Heart left ventricle (tissue), 16 donors: ENCODE data around the gene DTNA. TPM values are rescaled to one million over a fixed set of nuclear protein-coding genes. Genes with fewer than 3 reads are reported as not detected.
A peak's percentile ranks its signal among the peaks of the same experiment; 100 is the strongest.

ENCODE experiments used
- ATAC-seq, 4 donors: fragments of 200-7000 bp; cut with Tn5 transposase; one replicate each; pipeline ENCODE4 v1.9.1; 2020 to 2022; ENCODE audit warnings: moderate library complexity in 4 of 4, mild to moderate bottlenecking in 3 of 4, moderate number of reproducible peaks in 1 of 4
- DNase-seq, 5 donors: peaks; one replicate each; pipeline ENCODE4 v3.0.0-alpha.2; 2020
- H3K27ac ChIP-seq, 12 donors: fragments of 200-600 bp; sonication (generic) in 4 of 12; one replicate each; pipeline versions ENCODE4 v1.5.0 to v1.8.0; 2016 to 2022; ENCODE audit warnings: mild to moderate bottlenecking in 2 of 12
- H3K27me3 ChIP-seq, 9 donors: fragments of 200-600 bp; sonication (generic) in 2 of 9; one replicate each; pipeline versions ENCODE4 v1.5.1 to v1.8.0; 2016 to 2022; ENCODE audit warnings: mild to moderate bottlenecking in 3 of 9
- H3K36me3 ChIP-seq, 9 donors: fragments of 200-600 bp; sonication (generic) in 2 of 9; one replicate each; pipeline versions ENCODE4 v1.5.0 to v1.8.0; 2018 to 2022; ENCODE audit warnings: mild to moderate bottlenecking in 2 of 9
- H3K4me1 ChIP-seq, 12 donors: fragments of 200-600 bp; sonication (generic) in 4 of 12; one replicate each; pipeline versions ENCODE4 v1.5.0 to v1.8.0; 2016 to 2022; ENCODE audit warnings: mild to moderate bottlenecking in 3 of 12
- H3K4me3 ChIP-seq, 12 donors: fragments of 200-600 bp; sonication (generic) in 4 of 12; one replicate each; pipeline versions ENCODE4 v1.5.0 to v1.8.0; 2017 to 2022; ENCODE audit warnings: mild to moderate bottlenecking in 9 of 12, moderate library complexity in 4 of 12
- H3K9me3 ChIP-seq, 12 donors: fragments of 200-600 bp; sonication (generic) in 4 of 12; one replicate each; pipeline versions ENCODE4 v1.5.0 to v1.8.0; 2016 to 2022; ENCODE audit warnings: mild to moderate bottlenecking in 1 of 12
- POLR2A ChIP-seq, 2 donors: fragments of 450-650 bp; IDR thresholded peaks; one replicate each; pipeline ENCODE4 v1.6.1; 2017; ENCODE audit warnings: antibody characterized with exemption in 2 of 2, mild to moderate bottlenecking in 2 of 2, moderate library complexity in 2 of 2
- WGBS, 4 donors: extraction: QIAGEN DNeasy Blood & Tissue Kit in 2 of 4; methylation state at CpG; one replicate each; pipeline versions ENCODE4 v1.1.5 to v1.1.7; 2013 to 2018; 5-methylcytosine and 5-hydroxymethylcytosine counted together
- intact Hi-C, 10 donors: fragments of 100-400 bp; cut with DNase I; formaldehyde crosslinking; loops; one replicate each; pipeline versions ENCODE4 v1.11.1 to v1.14.2; 2022
- long read RNA-seq, 3 donors: library from polyadenylated mRNA; unstranded; transcript quantifications; one replicate each; pipeline ENCODE4 v2.0.0, GENCODE V29; 2020 to 2021
- polyA plus RNA-seq, 2 donors: library from polyadenylated mRNA; stranded (reverse); fragments of 200-250 nt; gene quantifications; one replicate each; pipeline ENCODE4 v1.2.3, GENCODE V29; 2013
- total RNA-seq, 9 donors: library from RNA; depleted of rRNA in 2 of 9; stranded (reverse); fragments of >200 nt in 2 of 9; fragmentation: NEBNext Ultra II Directional in 3 of 9; extraction: Animal tissue kit (Norgen Biotek cat#: 25700) in 3 of 9; gene quantifications; one replicate each; pipeline versions ENCODE4 v1.1.0 to v1.2.4, GENCODE V29; 2016 to 2023
- TF ChIP-seq, protein P1 (sequence below), 12 donors: fragments of 200-600 bp; sonication (generic) in 4 of 12; IDR thresholded peaks; one replicate each; pipeline versions ENCODE4 v1.5.0 to v1.8.0; 2018 to 2022; ENCODE audit warnings: antibody characterized with exemption in 12 of 12, mild to moderate bottlenecking in 5 of 12
- donor health status: ischemic (EF 13 %, LVEDD 7.1; RV severe dilation, severe dysfunction).
- donor health status: healthy with polysubstance abuse.
- donor health status: DM: no; HTN: yes; CAD: no.
- donor health status: DM: no; HTN: no; CAD: no.
- donor health status: ischemic (EF 25% LVEDD 6.9; RV normal size, moderate dysfunction).
- donor health status: ischemic (EF 25% LVEDD 5.7; RV mildly dilated, moderate dysfunction).
- donor health status: healthy.
- donor health status: DM: yes; HTN: yes; CAD: no.
- donor health status: ischemic (EF 35%, LVEDD 5.7; RV mildly dilated, moderate dysfunction).
- donor health status: nonischemic (EF 11% LVEDD 7.7; RV severe dilation, severe dysfunction).
- donor health status: DM: yes; HTN: yes; CAD: no.
- donor health status: PGD.
- donor health status: ischemic (EF 29% LVEDD 5.4; RV normal size, mild dysfunction).
- donor health status: nonischemic (EF 23%, LVEDD 6.1; RV moderate dilation, normal function).

Gene DTNA
- total RNA-seq (100 to 1,000 TPM; 149 to 220 (median 188) TPM), polyA plus RNA-seq (10 to 100 TPM; 92.6 to 94.3 TPM)
- long read RNA-seq, donor 1, full-length matches to known transcripts: 31 of 148 reads
- long read RNA-seq, donor 1, partial matches to known transcripts: 32 of 148 reads
- long read RNA-seq, donor 1, other reads (novel, unspliced or antisense): 85 of 148 reads
- long read RNA-seq, donor 2, full-length matches to known transcripts: 66 of 370 reads
- long read RNA-seq, donor 2, partial matches to known transcripts: 68 of 370 reads
- long read RNA-seq, donor 2, other reads (novel, unspliced or antisense): 236 of 370 reads
- long read RNA-seq, donor 3, transcript DTNA-208 (12 exons, 1,680 nt): major isoform, 11 of 105 reads
- long read RNA-seq, donor 3, partial matches to known transcripts: 27 of 105 reads
- long read RNA-seq, donor 3, other reads (novel, unspliced or antisense): 65 of 105 reads

DNA sequence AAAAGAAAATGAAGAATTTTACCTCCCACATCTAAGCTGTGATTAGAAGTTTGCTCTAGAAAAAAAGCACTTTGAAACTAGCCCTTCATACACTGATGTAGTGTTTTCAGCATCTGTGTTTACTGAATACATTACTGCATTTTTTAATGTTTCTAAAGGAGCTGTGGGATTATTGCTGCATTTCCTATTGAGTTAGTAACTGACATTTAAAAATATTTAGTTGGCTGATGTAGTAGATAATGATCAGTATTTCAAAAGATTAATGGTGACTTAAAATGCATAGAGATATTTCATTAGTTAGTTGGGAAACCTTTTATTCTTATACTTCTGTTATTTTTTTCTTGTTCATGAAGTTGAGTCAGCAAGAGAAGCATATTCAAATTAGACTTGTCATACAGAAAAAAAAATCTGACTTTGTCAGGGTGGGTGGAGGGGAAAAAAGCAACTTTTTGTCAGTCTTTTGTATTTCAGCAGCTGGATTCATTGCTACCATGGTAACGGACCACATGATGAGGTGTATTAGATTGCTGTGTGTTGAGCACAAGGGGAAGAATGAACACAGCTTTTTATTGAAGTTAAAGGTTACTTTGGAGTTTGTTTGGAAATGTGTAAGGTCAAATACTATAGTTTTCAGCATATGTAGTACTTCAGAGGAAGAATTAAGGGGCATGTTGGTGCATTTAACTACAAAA lies at the start of gene DTNA:
DTNA (plus strand) TSS at position 549 of the 692 bp plus-strand sequence. CDS start 45,679 bp downstream, outside the sequence.
- H3K36me3 ChIP-seq: no peaks in the 10 kb centered on the region
- H3K4me3 ChIP-seq: peak within 1 kb of the TSS in 9 of 12 donors; percentile 10 to 48 (median 33)
- peaks cover 8 to 43% (median 29%) of the 10 kb centered on the region in 12 donors for H3K4me1 ChIP-seq
- DNase-seq: no peak
- no peaks in the 10 kb centered on the region for H3K9me3 ChIP-seq
- 35 to 56% (median 37%) methylated on average over 1 of the region's 1 CpG for WGBS, 4 donors
- TF ChIP-seq, protein P1, sequence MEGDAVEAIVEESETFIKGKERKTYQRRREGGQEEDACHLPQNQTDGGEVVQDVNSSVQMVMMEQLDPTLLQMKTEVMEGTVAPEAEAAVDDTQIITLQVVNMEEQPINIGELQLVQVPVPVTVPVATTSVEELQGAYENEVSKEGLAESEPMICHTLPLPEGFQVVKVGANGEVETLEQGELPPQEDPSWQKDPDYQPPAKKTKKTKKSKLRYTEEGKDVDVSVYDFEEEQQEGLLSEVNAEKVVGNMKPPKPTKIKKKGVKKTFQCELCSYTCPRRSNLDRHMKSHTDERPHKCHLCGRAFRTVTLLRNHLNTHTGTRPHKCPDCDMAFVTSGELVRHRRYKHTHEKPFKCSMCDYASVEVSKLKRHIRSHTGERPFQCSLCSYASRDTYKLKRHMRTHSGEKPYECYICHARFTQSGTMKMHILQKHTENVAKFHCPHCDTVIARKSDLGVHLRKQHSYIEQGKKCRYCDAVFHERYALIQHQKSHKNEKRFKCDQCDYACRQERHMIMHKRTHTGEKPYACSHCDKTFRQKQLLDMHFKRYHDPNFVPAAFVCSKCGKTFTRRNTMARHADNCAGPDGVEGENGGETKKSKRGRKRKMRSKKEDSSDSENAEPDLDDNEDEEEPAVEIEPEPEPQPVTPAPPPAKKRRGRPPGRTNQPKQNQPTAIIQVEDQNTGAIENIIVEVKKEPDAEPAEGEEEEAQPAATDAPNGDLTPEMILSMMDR (IDR thresholded peaks at IDR 0.05): no peak
- no peak for TF ChIP-seq POLR2A (IDR thresholded peaks at IDR 0.05)
- intact Hi-C loops: loop anchor here in 1 of 10 donors (2.0 to 10.0 kb wide), 2 partner anchors 19 to 115 kb away; no protein-coding TSS in a partner anchor
- peak; percentile 57 to 76 (median 71) for ATAC-seq
- H3K27me3 ChIP-seq: no peaks in the 10 kb centered on the region
- peak within 1 kb of the TSS; percentile 42 to 85 (median 66) for H3K27ac ChIP-seq

DNA sequence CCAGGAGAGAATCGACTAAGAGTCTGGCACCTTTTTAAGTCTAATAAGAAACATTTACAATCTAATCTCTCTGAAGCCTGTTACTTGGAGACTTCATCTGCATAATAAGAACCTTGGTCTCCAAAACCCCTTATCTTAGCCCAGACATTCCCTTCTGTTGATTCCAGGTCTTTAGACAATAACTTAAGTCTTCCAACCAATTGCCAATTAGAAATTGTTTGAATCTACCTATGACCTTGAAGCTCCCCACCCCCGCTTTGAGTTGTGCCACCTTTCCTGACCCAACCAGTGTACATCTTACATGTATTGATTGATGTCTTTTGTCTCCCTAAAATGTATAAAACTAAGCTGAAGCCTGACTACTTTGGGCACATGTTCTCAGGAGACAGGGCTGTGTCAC lies 49.5 kb upstream of the DTNA start:
- 68 to 79% (median 75%) methylated on average over 2 of the region's 2 CpGs for WGBS, 4 donors
- Histone ChIP-seq H3K36me3 (no peaks in the 10 kb centered on the region), H3K4me1 (peaks cover 0 to 58% (median 18%) of the 10 kb centered on the region in 12 donors), H3K9me3 (no peaks in the 10 kb centered on the region), H3K27me3 (no peaks in the 10 kb centered on the region), H3K27ac (peak overlapping the region; percentile 65 to 92 (median 82)), H3K4me3 (no peak overlapping the region)
- DNase-seq (no peak), ATAC-seq (no peak)
- intact Hi-C loops: loop anchor here (2.0 to 5.0 kb wide), 7 partner anchors 63 to 168 kb away; no protein-coding TSS in a partner anchor
- no peak for TF ChIP-seq POLR2A (IDR thresholded peaks at IDR 0.05)
- TF ChIP-seq, protein P1 (IDR thresholded peaks at IDR 0.05): no peak

DNA sequence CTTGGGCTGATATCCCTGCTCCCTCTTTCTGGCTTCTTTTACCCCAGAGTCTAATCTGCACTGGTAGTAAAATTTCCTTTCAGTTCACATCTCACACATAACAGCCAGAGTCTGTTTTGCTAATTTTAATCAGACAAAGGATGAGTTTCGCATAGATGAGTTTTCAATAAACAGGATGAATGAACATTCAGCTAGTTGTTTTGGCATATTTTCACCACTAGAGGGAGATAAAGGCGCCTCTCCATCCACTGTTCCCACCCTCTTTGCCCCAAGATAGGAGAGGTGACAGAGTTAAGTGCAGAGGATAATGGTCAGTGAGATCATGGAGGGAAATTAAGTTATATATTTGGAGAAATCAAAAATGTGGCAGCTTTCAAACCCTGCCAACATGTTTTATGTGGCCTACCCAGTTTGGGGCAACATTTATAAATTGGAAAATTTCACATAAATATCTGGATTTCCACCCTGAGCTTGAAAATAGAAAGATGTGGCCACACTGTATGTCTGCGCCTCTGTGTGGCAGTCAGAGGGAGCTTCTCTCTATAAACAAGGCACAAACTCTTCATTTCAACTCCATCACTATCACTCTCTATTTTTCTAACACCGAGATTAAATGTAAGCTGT lies 48.5 kb upstream of the DTNA start:
- TF ChIP-seq POLR2A (IDR thresholded peaks at IDR 0.05): no peak
- TF ChIP-seq, protein P1 (IDR thresholded peaks at IDR 0.05): peak; percentile 67 to 83 (median 76)
- Histone ChIP-seq H3K36me3 (no peaks in the 10 kb centered on the region), H3K9me3 (no peaks in the 10 kb centered on the region), H3K4me1 (peaks cover 0 to 55% (median 18%) of the 10 kb centered on the region in 12 donors), H3K27me3 (no peaks in the 10 kb centered on the region), H3K4me3 (no peak overlapping the region), H3K27ac (peak overlapping the region in 6 of 12 donors; percentile 7 to 92 (median 82))
- DNase-seq (no peak), ATAC-seq (peak in 3 of 4 donors; percentile 57 to 67 (median 62))
- WGBS, 4 donors: 52 to 59% (median 56%) methylated on average over 4 of the region's 4 CpGs
- intact Hi-C loops: loop anchor here (2.0 to 5.0 kb wide), 8 partner anchors 64 to 169 kb away; no protein-coding TSS in a partner anchor
